ENCODE measurements around the gene IMPDH1.

GRCh38 chr7:128431754-128432153, 22.0 kb upstream of the IMPDH1 start:
- no peak for TF ChIP-seq USF2 (IDR thresholded peaks at IDR 0.05; ENCODE audit: borderline replicate concordance, low read depth, low read length)
- no peak for TF ChIP-seq POLR2A (IDR thresholded peaks at IDR 0.05; ENCODE audit: low read depth, low read length)
- TF ChIP-seq CTCF (IDR thresholded peaks at IDR 0.05 in 2 of 3, conservative IDR thresholded peaks at IDR 0.05 in 1 of 3; ENCODE audit: control insufficient read depth in 2 of 3, extremely low read depth in 1 of 3, insufficient read depth in 1 of 3, low read depth in 3 of 3, low read length in 3 of 3): no peak
- no peak for TF ChIP-seq ZBTB11 (CRISPR knock-in tag; IDR thresholded peaks at IDR 0.05)
- no peak for TF ChIP-seq SIX5 (IDR thresholded peaks at IDR 0.05; ENCODE audit: low read depth, low read length, severe bottlenecking)

All from GM12878 (cell line).